Measurements from ENCODE around the gene NR5A1.

DNA sequence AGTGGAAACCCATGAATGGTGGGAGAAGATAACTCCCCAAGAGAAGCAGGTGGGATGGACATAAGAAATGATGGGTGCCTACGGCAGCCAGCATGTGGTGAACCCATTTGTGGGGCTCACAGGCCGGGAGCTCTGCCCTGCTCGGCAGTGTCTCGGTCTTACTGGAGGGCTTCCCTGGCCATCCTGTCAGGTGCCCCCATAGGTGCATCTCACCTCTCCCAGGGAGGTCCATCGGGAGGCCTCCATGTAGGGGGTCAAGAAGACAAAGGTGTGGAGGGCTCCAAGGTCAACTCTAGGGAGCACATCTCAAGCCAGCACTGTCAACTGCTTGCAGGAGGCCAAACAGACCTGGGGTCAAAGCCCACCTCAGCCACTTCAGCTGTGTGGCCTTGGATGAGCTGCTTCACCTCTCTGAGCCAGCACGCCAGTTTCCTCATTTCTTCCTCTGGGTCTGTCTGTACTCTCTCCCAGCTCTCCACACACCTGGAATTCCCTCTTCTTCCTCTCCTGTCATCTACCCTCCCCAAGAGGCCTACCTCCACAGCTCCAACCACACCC lies 67.4 kb downstream of the NR5A1 start:
- TF ChIP-seq, protein P1, sequence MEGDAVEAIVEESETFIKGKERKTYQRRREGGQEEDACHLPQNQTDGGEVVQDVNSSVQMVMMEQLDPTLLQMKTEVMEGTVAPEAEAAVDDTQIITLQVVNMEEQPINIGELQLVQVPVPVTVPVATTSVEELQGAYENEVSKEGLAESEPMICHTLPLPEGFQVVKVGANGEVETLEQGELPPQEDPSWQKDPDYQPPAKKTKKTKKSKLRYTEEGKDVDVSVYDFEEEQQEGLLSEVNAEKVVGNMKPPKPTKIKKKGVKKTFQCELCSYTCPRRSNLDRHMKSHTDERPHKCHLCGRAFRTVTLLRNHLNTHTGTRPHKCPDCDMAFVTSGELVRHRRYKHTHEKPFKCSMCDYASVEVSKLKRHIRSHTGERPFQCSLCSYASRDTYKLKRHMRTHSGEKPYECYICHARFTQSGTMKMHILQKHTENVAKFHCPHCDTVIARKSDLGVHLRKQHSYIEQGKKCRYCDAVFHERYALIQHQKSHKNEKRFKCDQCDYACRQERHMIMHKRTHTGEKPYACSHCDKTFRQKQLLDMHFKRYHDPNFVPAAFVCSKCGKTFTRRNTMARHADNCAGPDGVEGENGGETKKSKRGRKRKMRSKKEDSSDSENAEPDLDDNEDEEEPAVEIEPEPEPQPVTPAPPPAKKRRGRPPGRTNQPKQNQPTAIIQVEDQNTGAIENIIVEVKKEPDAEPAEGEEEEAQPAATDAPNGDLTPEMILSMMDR (IDR thresholded peaks at IDR 0.05), result no peak
- no peak for TF ChIP-seq EP300 (IDR thresholded peaks at IDR 0.05)
- no peak for TF ChIP-seq POLR2A (IDR thresholded peaks at IDR 0.05)
